ENCODE measurements around the gene CFH. TPM values are rescaled to one million over a fixed set of nuclear protein-coding genes. Genes with fewer than 3 reads are reported as not detected.

Gene CFH
- polyA plus RNA-seq, 1 donor from 2014 or later: not detected

DNA sequence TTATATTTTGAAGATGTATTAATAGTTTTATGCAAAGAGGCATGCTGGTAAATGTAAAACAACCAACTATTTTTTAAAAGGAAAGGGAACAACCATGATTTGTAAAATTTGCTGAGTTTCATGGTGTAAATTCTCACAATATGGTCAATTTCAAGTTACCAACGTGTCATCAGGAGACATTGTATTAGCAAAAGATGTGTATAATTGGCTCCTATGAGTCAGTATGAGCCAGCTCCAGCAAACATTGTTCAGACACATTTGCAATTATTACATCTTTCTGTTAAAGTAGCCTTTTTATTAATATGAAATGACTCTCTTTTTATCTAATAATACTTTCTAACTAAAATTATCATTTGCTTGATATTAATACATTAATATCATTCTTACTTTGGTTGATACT, 15.3 kb downstream of the CFH start:
- Histone ChIP-seq H3K36me3 (ENCODE audit: insufficient read depth, low read length) (no peaks in the 10 kb centered on the region), H3K4me3 (ENCODE audit: low read length) (no peak overlapping the region), H2AFZ (ENCODE audit: low read depth, low read length) (no peak overlapping the region), H3K27me3 (ENCODE audit: insufficient read depth, low read depth, low read length) (no peaks in the 10 kb centered on the region), H3F3A (ENCODE audit: insufficient read depth, low read length, poor library complexity, severe bottlenecking) (no peaks in the 10 kb centered on the region), H3K79me2 (replicated peaks; ENCODE audit: insufficient read depth, low read length) (no peaks in the 10 kb centered on the region), H3K9me2 (ENCODE audit: insufficient read depth, low read length) (no peaks in the 10 kb centered on the region), H4K20me1 (ENCODE audit: insufficient read depth) (no peaks in the 10 kb centered on the region), H3K9ac (ENCODE audit: low read length) (no peak overlapping the region), H3K9me3 (ENCODE audit: low read length) (no peaks in the 10 kb centered on the region), H3K4me2 (ENCODE audit: low read length) (no peak overlapping the region), H3K27ac (ENCODE audit: low read length) (no peak overlapping the region)
- TF ChIP-seq EZH2 (IDR thresholded peaks at IDR 0.05; ENCODE audit: borderline replicate concordance, insufficient read depth, low read length, poor library complexity, severe bottlenecking): no peak

DNA sequence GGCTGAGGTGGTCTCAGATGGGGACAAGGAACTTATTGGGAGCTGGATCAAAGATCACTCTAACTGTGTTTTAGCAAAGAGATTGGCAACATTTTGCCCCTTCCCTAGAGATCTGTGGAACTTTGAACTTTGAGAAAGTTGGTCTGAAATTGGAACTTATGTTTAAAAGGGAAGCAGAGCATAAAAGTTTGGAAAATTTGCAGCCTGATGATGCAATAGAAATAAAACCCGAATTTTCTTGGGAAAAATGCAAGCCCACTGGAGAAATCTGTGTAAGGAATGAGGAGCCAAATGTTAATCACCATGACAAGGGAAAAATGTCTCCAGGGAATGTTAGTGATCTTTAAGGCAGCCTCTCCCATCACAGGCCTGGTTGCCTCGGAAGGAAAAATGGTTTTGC, 17.2 kb downstream of the CFH start:
- Histone ChIP-seq H3F3A (ENCODE audit: insufficient read depth, low read length, poor library complexity, severe bottlenecking) (no peaks in the 10 kb centered on the region), H3K27ac (ENCODE audit: low read length) (no peak overlapping the region), H2AFZ (ENCODE audit: low read depth, low read length) (no peak overlapping the region), H3K9me3 (ENCODE audit: low read length) (no peaks in the 10 kb centered on the region), H3K4me3 (ENCODE audit: low read length) (no peak overlapping the region), H3K36me3 (ENCODE audit: insufficient read depth, low read length) (no peaks in the 10 kb centered on the region), H3K27me3 (ENCODE audit: insufficient read depth, low read depth, low read length) (no peaks in the 10 kb centered on the region), H3K9ac (ENCODE audit: low read length) (no peak overlapping the region), H3K9me2 (ENCODE audit: insufficient read depth, low read length) (no peaks in the 10 kb centered on the region), H4K20me1 (ENCODE audit: insufficient read depth) (no peaks in the 10 kb centered on the region), H3K4me2 (ENCODE audit: low read length) (no peak overlapping the region), H3K79me2 (replicated peaks; ENCODE audit: insufficient read depth, low read length) (no peaks in the 10 kb centered on the region)
- TF ChIP-seq, protein P1, sequence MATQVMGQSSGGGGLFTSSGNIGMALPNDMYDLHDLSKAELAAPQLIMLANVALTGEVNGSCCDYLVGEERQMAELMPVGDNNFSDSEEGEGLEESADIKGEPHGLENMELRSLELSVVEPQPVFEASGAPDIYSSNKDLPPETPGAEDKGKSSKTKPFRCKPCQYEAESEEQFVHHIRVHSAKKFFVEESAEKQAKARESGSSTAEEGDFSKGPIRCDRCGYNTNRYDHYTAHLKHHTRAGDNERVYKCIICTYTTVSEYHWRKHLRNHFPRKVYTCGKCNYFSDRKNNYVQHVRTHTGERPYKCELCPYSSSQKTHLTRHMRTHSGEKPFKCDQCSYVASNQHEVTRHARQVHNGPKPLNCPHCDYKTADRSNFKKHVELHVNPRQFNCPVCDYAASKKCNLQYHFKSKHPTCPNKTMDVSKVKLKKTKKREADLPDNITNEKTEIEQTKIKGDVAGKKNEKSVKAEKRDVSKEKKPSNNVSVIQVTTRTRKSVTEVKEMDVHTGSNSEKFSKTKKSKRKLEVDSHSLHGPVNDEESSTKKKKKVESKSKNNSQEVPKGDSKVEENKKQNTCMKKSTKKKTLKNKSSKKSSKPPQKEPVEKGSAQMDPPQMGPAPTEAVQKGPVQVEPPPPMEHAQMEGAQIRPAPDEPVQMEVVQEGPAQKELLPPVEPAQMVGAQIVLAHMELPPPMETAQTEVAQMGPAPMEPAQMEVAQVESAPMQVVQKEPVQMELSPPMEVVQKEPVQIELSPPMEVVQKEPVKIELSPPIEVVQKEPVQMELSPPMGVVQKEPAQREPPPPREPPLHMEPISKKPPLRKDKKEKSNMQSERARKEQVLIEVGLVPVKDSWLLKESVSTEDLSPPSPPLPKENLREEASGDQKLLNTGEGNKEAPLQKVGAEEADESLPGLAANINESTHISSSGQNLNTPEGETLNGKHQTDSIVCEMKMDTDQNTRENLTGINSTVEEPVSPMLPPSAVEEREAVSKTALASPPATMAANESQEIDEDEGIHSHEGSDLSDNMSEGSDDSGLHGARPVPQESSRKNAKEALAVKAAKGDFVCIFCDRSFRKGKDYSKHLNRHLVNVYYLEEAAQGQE (IDR thresholded peaks at IDR 0.05; ENCODE audit: borderline replicate concordance): no peak
- TF ChIP-seq EP300 (conservative IDR thresholded peaks at IDR 0.05; ENCODE audit: poor library complexity, severe bottlenecking): no peak
- no peak for TF ChIP-seq MXI1 (conservative IDR thresholded peaks at IDR 0.05; ENCODE audit: poor library complexity, severe bottlenecking)
- no peak for TF ChIP-seq TAF1 (IDR thresholded peaks at IDR 0.05; ENCODE audit: low read depth)
- no peak for TF ChIP-seq RAD21 (conservative IDR thresholded peaks at IDR 0.05)

DNA sequence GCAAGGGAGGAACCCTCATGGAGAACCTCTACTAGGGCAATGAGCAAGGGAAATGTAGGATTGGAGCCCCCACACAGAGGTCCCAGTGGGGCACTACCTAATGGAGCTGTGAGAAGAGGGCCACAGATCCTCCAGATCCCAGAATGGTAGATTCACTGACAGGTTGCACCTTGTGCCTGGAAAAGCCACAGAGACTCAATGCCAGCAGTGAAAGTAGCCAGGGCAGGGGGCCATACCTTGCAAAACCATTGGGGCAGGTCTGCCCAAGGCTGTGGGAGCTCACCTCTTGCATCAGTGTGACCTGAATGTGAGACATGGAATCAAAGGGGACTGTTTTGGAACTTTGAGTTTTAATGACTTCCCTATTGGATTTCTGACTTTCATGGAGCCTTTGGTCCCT, 17.9 kb downstream of the CFH start:
- no peaks in the 10 kb centered on the region for H3K9me2 ChIP-seq (ENCODE audit: insufficient read depth, low read length)

More for the DNA sequence above, 17.9 kb downstream of the CFH start:
- no peak for TF ChIP-seq MXI1 (conservative IDR thresholded peaks at IDR 0.05; ENCODE audit: poor library complexity, severe bottlenecking)
- TF ChIP-seq, protein P2, sequence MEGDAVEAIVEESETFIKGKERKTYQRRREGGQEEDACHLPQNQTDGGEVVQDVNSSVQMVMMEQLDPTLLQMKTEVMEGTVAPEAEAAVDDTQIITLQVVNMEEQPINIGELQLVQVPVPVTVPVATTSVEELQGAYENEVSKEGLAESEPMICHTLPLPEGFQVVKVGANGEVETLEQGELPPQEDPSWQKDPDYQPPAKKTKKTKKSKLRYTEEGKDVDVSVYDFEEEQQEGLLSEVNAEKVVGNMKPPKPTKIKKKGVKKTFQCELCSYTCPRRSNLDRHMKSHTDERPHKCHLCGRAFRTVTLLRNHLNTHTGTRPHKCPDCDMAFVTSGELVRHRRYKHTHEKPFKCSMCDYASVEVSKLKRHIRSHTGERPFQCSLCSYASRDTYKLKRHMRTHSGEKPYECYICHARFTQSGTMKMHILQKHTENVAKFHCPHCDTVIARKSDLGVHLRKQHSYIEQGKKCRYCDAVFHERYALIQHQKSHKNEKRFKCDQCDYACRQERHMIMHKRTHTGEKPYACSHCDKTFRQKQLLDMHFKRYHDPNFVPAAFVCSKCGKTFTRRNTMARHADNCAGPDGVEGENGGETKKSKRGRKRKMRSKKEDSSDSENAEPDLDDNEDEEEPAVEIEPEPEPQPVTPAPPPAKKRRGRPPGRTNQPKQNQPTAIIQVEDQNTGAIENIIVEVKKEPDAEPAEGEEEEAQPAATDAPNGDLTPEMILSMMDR (IDR thresholded peaks at IDR 0.05; ENCODE audit: poor library complexity, severe bottlenecking): no peak
- TF ChIP-seq TAF1 (IDR thresholded peaks at IDR 0.05; ENCODE audit: low read depth): no peak
- no peak for TF ChIP-seq RAD21 (conservative IDR thresholded peaks at IDR 0.05)
- TF ChIP-seq, protein P1 (IDR thresholded peaks at IDR 0.05; ENCODE audit: borderline replicate concordance): no peak
- no peak for TF ChIP-seq POLR2AphosphoS5 (IDR thresholded peaks at IDR 0.05)
- TF ChIP-seq EZH2 (IDR thresholded peaks at IDR 0.05; ENCODE audit: borderline replicate concordance, insufficient read depth, low read length, poor library complexity, severe bottlenecking): no peak
- TF ChIP-seq SMC3 (conservative IDR thresholded peaks at IDR 0.05; ENCODE audit: poor library complexity): no peak
- no peak for TF ChIP-seq EP300 (conservative IDR thresholded peaks at IDR 0.05; ENCODE audit: poor library complexity, severe bottlenecking)
- H3K9ac ChIP-seq (ENCODE audit: low read length): no peak overlapping the region
- no peaks in the 10 kb centered on the region for H3K27me3 ChIP-seq (ENCODE audit: insufficient read depth, low read depth, low read length)
- no peaks in the 10 kb centered on the region for H4K20me1 ChIP-seq (ENCODE audit: insufficient read depth)
- no peak overlapping the region for H3K4me3 ChIP-seq (ENCODE audit: low read length)
- H3K9me3 ChIP-seq (ENCODE audit: low read length): no peaks in the 10 kb centered on the region
- H3K36me3 ChIP-seq (ENCODE audit: insufficient read depth, low read length): no peaks in the 10 kb centered on the region
- no peaks in the 10 kb centered on the region for H3F3A ChIP-seq (ENCODE audit: insufficient read depth, low read length, poor library complexity, severe bottlenecking)
- no peak overlapping the region for H3K4me2 ChIP-seq (ENCODE audit: low read length)
- H2AFZ ChIP-seq (ENCODE audit: low read depth, low read length): no peak overlapping the region
- no peak overlapping the region for H3K27ac ChIP-seq (ENCODE audit: low read length)
- H3K79me2 ChIP-seq (replicated peaks; ENCODE audit: insufficient read depth, low read length): no peaks in the 10 kb centered on the region

All from neural cell (in vitro differentiated cells).